Right ventricle myocardium inferior (tissue), 1 donor: ENCODE measurements around the gene STPG4. TPM values are rescaled to one million over a fixed set of nuclear protein-coding genes. Genes with fewer than 3 reads are reported as not detected.
"Not testable (repeated sequence)": the region's sequence is repeated elsewhere in the genome, so short reads cannot be mapped to it uniquely, and the experiment has no call there.

Source experiments
- ATAC-seq: fragments of 200-7000 bp; cut with Tn5 transposase; one replicate; pipeline ENCODE4 v1.9.1; 2020; ENCODE audit warnings: mild to moderate bottlenecking, moderate library complexity
- DNase-seq: peaks from one replicate; pipeline ENCODE4 v3.0.0; 2021; ENCODE audit errors: missing footprints
- intact Hi-C: fragments of 100-400 bp; cut with DNase I; formaldehyde crosslinking; loops from one replicate; pipeline ENCODE4 v1.11.0; 2022
- total RNA-seq: library from RNA; stranded (reverse); fragmentation: NEBNext Ultra II Directional; extraction: Animal tissue kit (Norgen Biotek cat#: 25700); gene quantifications from one replicate; pipeline ENCODE4 v1.2.1, GENCODE V29; 2021
- donor health status: DM: no; HTN: yes; CAD: no; lungs with severe emphysema.

Gene STPG4
- total RNA-seq, 1 donor from 2014 or later: not detected

- DNase-seq (no peak), ATAC-seq (no peak)
- intact Hi-C loops: no loop called here
Observed at GRCh38 chr2:47174733-47175361, 19.7 kb upstream of the STPG4 start.

DNA sequence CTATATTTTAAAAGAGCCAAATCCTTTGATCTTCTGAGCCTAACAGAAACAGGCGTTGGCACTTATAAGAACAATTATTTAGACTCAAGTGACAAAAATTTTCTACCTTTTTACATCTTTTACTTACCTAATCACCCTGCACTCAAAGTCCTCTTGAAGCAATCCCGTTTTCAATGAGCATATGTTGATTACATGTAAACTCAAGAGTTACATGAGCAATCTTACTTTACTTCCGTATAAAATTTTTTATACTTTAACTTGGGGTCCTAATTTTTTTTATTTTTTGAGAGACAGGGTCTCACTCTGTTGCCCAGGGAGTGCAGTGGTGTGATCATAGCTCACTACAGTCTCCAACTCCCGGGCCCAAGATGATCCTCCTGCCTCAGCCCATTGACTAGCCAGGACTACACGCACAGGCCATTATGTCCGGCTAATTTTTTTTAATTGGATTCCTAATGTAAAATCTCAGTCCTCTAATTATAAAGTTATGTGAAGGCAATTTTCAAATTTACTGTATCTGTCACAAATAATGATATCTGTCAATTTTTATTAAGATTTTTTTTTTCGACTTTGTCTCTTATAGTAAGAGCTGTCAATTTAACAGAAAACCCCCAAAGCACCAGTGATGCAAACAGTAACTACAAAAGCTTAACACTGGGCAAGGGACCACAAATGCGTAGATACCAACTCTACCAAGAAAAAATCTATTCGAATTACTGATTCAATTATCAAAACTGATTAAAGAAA, 19.1 kb upstream of the STPG4 start:
- intact Hi-C loops: no loop called here
- ATAC-seq: no peak

GRCh38 chr2:47172922-47173695, 18.0 kb upstream of the STPG4 start:
- intact Hi-C loops: no loop called here
- ATAC-seq: no peak
- DNase-seq: no peak

More for the DNA sequence above, 19.1 kb upstream of the STPG4 start:
- no peak for DNase-seq

DNA sequence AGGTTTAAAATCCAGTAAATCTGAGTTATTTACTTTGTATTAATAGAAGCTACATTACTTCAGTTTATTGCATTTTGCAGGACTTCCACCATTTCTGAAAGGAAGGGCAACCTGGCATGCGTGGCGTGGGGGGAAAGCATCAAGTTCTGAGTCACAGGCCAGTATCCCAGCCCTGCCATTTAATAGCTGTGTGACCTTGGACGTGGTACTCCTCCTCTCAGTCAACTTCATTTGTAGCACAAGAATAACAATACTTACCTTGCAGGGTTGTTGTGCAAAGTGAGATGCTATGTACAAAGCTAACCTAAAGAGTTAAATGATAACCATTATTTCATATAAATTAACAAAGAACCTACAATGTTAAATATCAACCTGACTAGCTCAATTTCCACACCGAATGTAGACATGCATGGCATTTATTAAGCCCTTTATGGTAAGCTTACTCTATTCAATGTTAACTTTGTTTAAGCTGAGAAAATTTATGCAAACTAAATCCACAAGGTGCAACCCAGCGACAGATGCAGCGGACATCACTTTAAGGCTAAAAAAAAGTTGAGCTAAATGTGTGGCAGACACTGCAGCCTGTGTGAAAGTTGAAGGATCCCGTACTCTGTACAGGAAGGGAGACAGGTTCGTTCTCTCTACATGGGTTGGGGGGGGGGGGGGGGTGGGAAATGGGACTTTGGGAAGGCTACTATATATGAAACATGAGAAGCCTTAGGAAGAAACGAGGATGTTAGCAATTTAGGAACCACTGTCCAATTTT, 17.2 kb upstream of the STPG4 start:
- ATAC-seq (no peak), DNase-seq (no peak)
- intact Hi-C loops: no loop called here

GRCh38 chr2:47169784-47170183, 14.7 kb upstream of the STPG4 start:
- no peak for ATAC-seq
- intact Hi-C loops: no loop called here
- no peak for DNase-seq

DNA sequence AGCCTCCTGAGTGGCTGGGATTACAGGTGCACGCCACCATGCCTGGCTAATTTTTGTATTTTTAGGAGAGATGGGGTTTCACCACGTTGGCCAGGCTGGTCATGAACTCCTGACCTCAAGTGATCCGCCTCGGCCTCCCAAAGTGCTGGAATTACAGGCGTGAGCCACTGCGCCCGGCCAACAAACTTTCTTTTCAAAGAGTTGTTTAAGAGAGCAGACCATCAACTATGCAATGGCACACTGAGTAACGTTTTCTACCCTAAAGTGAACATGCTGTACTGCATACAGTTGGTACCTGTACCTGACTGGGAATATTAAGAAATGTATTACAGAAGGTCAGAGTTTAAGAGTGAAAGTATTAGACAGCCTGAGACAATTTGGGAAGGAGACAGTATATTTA, 13.8 kb upstream of the STPG4 start:
- ATAC-seq, intact Hi-C loops, DNase-seq: not testable (repeated sequence)

DNA sequence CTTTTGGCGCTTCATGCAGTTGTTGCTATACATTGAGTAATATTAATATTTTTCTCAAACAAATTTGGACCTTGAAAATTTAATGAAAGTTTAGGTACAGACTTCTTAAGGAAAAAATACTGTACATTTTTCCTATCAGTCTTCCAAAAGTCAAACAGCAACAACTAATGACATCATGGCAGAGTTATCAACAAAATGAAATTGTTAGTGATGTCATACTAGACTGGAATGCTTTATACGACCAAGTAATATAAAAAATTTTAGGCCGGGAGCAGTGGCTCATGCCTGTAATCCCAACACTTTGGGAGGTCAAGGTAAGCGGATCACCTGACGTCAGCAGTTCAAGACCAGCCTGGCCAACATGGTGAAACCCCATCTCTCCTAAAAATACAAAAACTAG, 12.0 kb upstream of the STPG4 start:
- intact Hi-C loops: no loop called here
- no peak for DNase-seq
- no peak for ATAC-seq

- ATAC-seq: no peak
- intact Hi-C loops: no loop called here
- no peak for DNase-seq
Observed at GRCh38 chr2:47165001-47165555, 10.0 kb upstream of the STPG4 start.

- intact Hi-C loops: no loop called here
- ATAC-seq (no peak), DNase-seq (no peak)
Observed at GRCh38 chr2:47162780-47163179, 7.7 kb upstream of the STPG4 start.

DNA sequence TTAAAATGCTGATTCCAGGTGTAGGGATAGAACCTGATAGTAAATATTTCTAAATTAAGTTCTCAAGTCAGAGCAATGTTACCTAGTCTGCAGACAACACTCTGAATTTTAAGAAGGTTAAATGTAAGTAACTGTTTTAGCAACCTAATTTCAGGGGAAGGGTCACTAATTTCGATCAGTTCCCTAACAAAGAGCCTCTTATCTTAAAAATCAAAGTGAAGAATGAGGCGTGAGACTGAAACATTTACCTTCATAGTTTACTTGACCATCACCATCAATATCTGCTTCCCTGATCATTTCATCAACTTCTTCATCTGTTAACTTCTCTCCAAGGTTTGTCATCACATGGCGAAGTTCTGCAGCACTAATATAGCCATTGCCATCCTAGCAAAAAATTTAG, 6.4 kb upstream of the STPG4 start:
- DNase-seq: no peak
- intact Hi-C loops: no loop called here
- ATAC-seq: no peak

- ATAC-seq (no peak), DNase-seq (no peak)
- intact Hi-C loops: no loop called here
Observed at GRCh38 chr2:47160660-47161059, 5.6 kb upstream of the STPG4 start.

DNA sequence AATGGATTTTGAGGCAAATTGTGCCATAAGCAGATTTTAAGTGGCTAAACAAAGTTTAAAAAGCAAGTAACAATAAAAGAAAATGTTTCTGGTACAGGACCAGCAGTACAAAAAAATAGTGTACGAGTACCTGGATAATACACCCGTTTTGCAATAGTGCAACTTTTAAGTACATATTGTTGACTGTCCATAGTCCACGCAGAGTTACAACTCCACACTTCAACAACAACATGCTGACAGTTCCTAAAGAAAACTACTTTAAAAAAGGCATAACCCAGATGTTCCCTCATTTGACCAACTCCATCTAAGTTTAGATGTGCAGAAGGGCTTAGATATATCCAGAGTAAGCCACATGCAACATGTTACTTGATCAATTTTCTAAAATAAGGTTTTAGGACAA, 5.1 kb upstream of the STPG4 start:
- intact Hi-C loops: no loop called here
- DNase-seq: no peak
- ATAC-seq: no peak

- no peak for ATAC-seq
- no peak for DNase-seq
- intact Hi-C loops: no loop called here
Observed at GRCh38 chr2:47159627-47160026, 4.5 kb upstream of the STPG4 start.

DNA sequence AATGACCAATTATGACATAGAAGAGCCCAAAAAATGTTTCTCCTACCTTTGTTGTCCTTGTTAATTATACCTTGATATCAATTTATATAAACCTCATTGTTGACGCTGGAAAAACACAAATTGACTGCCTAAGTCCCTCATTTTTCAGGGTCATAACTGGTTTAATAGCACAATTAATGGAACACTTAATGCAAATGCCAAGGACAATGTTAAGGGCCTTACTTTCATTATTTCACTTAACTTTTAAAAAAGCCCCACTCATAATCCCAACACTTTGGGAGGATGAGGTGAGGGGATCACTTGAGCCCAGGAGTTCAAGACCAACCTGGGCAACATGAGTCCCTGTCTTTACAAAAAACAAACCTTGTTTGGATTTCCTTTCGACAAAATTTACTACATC, 3.5 kb upstream of the STPG4 start:
- DNase-seq (no peak), ATAC-seq (no peak)
- intact Hi-C loops: no loop called here

DNA sequence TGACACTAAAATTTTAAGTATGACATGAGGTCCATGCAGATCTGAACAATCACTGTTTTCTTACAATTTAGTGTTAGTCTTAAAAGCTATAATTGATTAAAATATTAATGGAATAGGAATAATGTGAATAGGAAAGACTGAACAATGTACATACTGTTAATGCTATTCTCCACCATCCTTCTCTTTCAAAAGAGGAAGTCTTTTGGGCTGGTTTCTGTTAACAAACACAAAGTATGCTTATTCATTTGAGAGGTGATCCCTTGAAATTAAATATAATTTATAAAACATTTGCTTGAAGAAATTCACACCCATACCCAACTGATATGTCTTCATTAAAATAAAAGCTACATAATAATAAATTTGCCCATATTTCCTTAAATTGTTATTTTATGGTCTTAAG, 2.3 kb downstream of the STPG4 start:
- no peak for DNase-seq
- ATAC-seq: no peak
- intact Hi-C loops: no loop called here

DNA sequence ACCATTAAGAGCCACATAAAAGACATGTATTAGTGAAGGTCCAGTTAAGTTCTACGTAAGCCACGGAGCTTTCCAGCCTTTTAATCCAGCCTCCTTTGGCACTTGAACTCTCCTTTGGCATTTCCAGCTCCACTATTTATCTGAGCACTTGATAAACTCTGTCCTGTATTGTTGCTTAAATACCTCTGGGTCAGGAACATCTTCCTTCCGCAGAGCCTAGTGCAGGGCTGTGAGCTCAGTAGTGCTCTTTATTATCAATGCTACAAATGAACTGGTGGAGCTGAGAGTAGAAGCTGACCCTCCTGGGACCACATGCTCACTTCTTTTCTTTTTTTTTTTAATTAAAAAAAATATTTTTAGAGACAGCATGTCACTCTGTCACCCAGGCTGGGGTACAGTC, 4.9 kb downstream of the STPG4 start:
- DNase-seq: no peak
- no peak for ATAC-seq
- intact Hi-C loops: no loop called here

DNA sequence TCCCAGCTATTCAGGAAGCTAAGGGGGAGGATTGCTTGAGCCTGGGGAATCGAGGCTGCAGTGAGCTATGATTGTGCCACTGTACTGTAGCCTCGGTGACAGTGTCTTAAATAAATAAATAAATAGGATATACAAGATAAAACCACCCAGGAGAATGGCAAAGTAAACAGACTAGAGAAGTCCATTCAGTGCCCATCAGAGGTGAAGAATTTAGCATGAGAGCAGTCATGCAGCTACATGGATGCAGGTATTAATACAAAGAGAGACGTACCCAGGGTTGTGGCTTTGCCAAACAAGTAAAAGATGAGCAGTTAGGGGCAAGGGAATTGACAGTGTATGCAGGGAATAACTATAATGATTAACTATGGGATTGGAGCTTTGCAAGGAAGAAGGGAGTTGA, 8.1 kb downstream of the STPG4 start:
- no peak for DNase-seq
- intact Hi-C loops: no loop called here
- no peak for ATAC-seq

DNA sequence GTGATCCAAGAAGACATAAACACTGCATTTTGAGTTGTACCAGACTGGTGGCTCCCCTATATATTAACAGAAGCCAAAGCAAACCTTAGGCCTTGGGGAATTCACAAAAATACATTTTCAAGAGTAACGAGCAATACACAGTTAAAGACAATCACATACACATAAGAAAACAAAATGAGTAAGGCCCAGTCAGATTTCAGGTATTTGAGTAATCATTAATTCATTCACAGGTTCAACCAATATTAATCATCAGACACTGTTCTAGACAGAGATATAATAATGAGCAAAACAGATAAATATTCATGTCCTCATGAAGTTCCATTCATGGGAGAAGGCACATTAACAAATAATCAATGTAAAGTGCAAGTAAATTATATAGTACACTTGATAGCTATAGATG, 9.6 kb downstream of the STPG4 start:
- ATAC-seq: no peak
- intact Hi-C loops: no loop called here

DNA sequence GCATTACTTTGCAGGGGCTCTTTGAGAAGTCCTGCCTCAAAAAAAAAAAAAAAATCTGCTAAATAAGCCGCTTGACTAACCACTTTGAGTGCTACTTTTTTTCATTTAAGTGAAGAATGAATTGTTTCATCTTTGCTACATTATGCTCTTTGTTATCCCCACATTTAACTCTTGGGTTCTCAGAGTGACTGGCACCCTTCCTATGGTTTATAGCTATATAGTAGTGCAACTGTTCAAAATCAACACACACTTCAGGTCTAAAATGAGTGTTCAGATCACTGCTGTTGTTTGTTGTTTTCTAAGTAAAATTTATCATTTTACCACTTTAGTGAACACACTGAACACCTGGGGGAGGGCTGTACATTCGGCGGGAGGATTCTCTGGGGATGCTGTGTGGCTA, 13.6 kb downstream of the STPG4 start:
- intact Hi-C loops: no loop called here
- DNase-seq: no peak
- no peak for ATAC-seq

More for the DNA sequence above, 9.6 kb downstream of the STPG4 start:
- DNase-seq: no peak
